Tibial artery (tissue), 4 donors: ENCODE results near the gene LRRC8D.

Source experiments
- DNase-seq, 2 donors: peaks; one replicate each; pipeline ENCODE4 v3.0.0-alpha.2; 2019
- H3K27ac ChIP-seq, 2 donors: fragments of 200-600 bp; sonication (generic) in 1 of 2; 1 replicate in 1 of 2; 2 replicates in 1 of 2; pipeline ENCODE4 v1.5.1; 2018 to 2019; ENCODE audit warnings: mild to moderate bottlenecking in 1 of 2
- H3K27me3 ChIP-seq, 2 donors: fragments of 200-600 bp; sonication (generic) in 1 of 2; one replicate each; pipeline versions ENCODE4 v1.5.1 to v1.6.0; 2016 to 2019
- H3K36me3 ChIP-seq, 3 donors: fragments of 200-600 bp; sonication (generic) in 2 of 3; one replicate each; pipeline ENCODE4 v1.5.1; 2016 to 2019; ENCODE audit warnings: mild to moderate bottlenecking in 2 of 3
- H3K4me1 ChIP-seq, 4 donors: fragments of 200-600 bp; sonication (generic) in 2 of 4; 1 replicate in 3 of 4; 2 replicates in 1 of 4; pipeline ENCODE4 v1.5.1; 2016 to 2019
- H3K4me3 ChIP-seq, 2 donors: fragments of 200-600 bp; sonication (generic) in 1 of 2; 1 replicate in 1 of 2; 2 replicates in 1 of 2; pipeline ENCODE4 v1.5.1; 2018 to 2019; ENCODE audit warnings: mild to moderate bottlenecking in 2 of 2
- H3K9me3 ChIP-seq, 3 donors: fragments of 200-600 bp; sonication (generic) in 1 of 3; one replicate each; pipeline ENCODE4 v1.5.1; 2016 to 2019
- intact Hi-C: fragments of 100-400 bp; cut with DNase I; formaldehyde crosslinking; loops from one replicate; pipeline ENCODE4 v1.15.0; 2023; ENCODE audit warnings: low total_unique reads
- TF ChIP-seq, protein P1 (sequence below), 2 experiments: fragments of 200-600 bp in 1 of 2; fragments of 450-650 bp in 1 of 2; IDR thresholded peaks; one replicate each; pipeline ENCODE4 v1.5.1; 2017 to 2019; ENCODE audit warnings: antibody characterized with exemption in 2 of 2, mild to moderate bottlenecking in 1 of 2, moderate library complexity in 1 of 2

The LRRC8D gene

DNA sequence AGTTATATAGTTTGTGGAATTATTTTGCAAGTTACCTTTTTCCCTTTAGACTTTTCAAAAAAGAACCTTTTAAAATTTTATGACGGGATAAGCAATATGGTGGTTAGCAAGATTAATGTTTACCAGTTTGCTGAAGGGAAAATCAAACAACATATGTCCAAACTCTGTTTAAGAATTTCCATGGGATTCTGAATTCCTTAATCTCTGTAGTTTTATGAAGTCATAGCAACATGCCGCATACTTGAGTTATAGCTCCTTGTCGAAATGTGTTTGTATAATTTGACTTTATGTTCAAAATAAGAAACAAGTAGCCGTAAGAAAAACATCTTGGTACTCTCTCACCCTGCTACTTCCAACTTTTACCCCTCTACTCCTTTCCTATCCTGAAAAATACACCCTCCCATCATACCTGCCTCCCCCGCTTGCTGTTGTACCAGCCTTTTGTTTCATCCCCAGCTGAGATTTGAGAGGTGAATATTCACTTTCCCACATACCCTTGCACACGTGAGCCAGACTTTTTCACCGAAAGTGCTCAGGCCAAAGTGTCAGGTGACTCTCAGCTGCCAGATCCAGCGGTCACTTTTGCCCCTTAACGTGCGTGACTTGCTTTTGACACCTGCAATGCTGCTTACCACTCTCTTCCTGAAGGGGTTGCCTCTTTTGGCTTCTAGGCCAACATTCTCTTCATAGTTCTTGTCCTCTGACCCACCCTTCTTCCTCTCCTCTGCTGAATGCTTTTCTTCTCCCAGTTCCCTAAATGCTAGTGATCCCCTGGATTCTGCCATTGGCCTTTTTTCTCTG lies 90.6 kb downstream of the LRRC8D start:
- H3K36me3 ChIP-seq: no peaks in the 10 kb centered on the region
- no peak overlapping the region for H3K27ac ChIP-seq
- H3K4me1 ChIP-seq: peaks cover 0 to 8% (median 2%) of the 10 kb centered on the region in 4 donors
- H3K27me3 ChIP-seq: no peaks in the 10 kb centered on the region
- H3K9me3 ChIP-seq: no peaks in the 10 kb centered on the region
- TF ChIP-seq, protein P1, sequence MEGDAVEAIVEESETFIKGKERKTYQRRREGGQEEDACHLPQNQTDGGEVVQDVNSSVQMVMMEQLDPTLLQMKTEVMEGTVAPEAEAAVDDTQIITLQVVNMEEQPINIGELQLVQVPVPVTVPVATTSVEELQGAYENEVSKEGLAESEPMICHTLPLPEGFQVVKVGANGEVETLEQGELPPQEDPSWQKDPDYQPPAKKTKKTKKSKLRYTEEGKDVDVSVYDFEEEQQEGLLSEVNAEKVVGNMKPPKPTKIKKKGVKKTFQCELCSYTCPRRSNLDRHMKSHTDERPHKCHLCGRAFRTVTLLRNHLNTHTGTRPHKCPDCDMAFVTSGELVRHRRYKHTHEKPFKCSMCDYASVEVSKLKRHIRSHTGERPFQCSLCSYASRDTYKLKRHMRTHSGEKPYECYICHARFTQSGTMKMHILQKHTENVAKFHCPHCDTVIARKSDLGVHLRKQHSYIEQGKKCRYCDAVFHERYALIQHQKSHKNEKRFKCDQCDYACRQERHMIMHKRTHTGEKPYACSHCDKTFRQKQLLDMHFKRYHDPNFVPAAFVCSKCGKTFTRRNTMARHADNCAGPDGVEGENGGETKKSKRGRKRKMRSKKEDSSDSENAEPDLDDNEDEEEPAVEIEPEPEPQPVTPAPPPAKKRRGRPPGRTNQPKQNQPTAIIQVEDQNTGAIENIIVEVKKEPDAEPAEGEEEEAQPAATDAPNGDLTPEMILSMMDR (IDR thresholded peaks at IDR 0.05): no peak
- no peak for DNase-seq
- no peak overlapping the region for H3K4me3 ChIP-seq
- intact Hi-C loops: no loop called here

DNA sequence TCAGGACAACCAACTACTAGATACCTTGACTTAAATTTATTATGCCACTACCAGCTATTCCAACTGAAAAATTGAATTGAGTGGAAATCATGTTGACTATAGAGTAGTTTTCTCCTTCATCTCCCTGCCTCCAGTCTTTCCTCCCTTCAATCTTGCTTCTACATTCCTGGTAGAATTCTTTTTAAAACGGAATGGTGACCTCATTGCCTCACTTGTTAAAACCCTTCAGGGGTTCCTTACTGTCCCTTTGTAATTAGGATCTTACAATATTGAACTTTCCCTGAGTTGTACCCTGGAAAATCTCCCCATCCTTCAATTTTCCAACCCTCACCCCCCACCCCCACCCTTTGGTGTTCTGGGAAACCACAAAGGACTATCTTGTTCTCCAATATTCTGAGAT lies 91.2 kb downstream of the LRRC8D start:
- no peak overlapping the region for H3K27ac ChIP-seq
- intact Hi-C loops: no loop called here

DNA sequence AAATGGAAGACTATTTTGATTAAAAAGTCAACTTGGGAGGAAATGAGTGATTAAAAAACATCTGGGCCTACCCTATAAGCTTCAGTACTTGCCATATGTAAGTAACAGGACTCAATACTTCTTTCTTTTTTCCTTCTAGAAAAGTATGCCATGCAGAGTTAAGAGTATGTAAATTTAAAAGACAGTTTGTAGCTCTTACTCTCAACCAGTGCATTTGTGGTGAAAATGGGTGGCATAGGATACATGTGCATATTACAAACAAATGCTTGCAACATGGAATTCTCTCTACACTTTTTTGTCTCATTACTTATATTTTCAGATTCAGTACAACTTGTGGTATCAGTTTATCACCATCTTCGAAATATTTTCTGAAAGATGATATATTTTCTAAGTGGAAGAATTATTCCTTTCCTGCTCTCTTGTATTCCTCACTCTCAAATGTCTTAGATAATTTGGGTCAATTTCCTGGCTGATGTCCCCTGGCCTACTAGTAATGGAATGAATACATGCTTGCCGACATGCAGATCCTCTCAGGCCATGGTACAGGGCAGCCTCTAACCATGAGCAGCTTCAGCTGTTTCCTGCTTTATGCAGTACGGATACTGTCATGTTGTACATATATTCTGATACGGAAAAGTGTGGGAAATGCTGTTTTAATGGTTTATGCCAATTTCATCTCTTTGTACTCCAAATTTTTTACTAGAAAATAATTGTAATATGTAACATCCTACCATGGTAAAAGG lies 92.7 kb downstream of the LRRC8D start:
- intact Hi-C loops: no loop called here
- no peak overlapping the region for H3K4me3 ChIP-seq
- no peaks in the 10 kb centered on the region for H3K4me1 ChIP-seq
- H3K27me3 ChIP-seq: no peaks in the 10 kb centered on the region
- H3K36me3 ChIP-seq: no peaks in the 10 kb centered on the region
- no peaks in the 10 kb centered on the region for H3K9me3 ChIP-seq
- no peak overlapping the region for H3K27ac ChIP-seq
- no peak for DNase-seq
- TF ChIP-seq, protein P1 (IDR thresholded peaks at IDR 0.05): no peak

More for the DNA sequence above, 91.2 kb downstream of the LRRC8D start:
- TF ChIP-seq, protein P1 (IDR thresholded peaks at IDR 0.05): no peak
- Histone ChIP-seq H3K9me3 (no peaks in the 10 kb centered on the region), H3K4me3 (no peak overlapping the region), H3K4me1 (peaks cover 0 to 1% (median 0%) of the 10 kb centered on the region in 4 donors), H3K36me3 (no peaks in the 10 kb centered on the region), H3K27me3 (no peaks in the 10 kb centered on the region)
- DNase-seq: no peak

DNA sequence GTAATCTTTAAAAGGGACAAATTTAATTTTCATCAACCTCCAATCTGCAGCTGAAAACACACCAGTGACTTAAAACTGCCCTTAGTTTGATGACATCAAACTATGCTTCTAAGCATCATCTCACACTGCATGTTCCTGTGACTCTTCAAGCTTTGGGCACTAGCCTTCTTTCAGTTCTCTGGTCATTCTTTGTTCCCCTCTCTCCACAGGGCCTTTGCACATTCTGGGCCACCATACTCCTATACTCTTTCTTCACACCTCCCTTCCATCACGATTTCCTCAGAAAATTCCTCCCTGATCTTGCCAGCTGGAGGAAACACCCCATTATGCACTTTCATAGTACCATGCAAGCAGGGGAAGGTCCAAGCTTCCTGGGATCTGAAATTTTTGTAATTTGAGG lies 96.5 kb downstream of the LRRC8D start:
- TF ChIP-seq, protein P1 (IDR thresholded peaks at IDR 0.05): no peak
- no peaks in the 10 kb centered on the region for H3K36me3 ChIP-seq
- intact Hi-C loops: no loop called here
- H3K4me1 ChIP-seq: no peaks in the 10 kb centered on the region
- no peak overlapping the region for H3K27ac ChIP-seq
- no peak for DNase-seq
- no peaks in the 10 kb centered on the region for H3K9me3 ChIP-seq
- H3K27me3 ChIP-seq: no peaks in the 10 kb centered on the region
- no peak overlapping the region for H3K4me3 ChIP-seq

DNA sequence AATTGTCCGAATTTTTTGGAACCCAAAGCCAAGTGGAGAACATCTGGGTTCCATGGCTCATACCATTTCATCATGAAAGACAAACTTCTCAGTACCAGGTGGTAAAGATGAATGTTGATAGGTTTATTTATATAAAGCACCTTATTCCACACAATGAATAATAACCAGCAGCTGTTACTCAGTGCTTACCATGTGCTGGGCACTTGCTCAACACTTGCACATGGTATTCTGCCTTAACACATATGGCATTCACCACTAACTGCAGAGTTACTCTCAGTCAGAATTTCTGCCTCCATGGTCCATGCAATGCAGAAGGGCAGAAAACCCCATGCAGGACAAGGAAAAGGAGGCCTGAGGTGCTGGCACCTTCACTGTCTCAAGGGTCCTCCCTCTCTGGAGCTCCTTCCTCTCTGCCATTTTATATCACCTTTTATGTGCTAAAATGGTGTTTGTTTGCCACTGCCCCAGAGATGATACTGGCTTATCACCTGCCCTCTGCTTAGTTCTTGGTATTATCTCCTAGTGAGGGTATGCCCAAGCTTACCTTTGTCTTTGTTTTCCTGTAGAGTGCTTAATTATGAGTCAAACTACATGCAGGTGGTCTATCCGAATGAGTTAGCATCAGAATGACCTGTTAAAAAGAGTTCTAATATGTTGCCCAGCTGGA lies 97.4 kb downstream of the LRRC8D start:
- no peak overlapping the region for H3K4me3 ChIP-seq
- H3K27ac ChIP-seq: no peak overlapping the region
- no peaks in the 10 kb centered on the region for H3K36me3 ChIP-seq
- peaks cover 0 to under 1% (median 0%) of the 10 kb centered on the region in 3 donors for H3K9me3 ChIP-seq
- no peaks in the 10 kb centered on the region for H3K4me1 ChIP-seq
- intact Hi-C loops: no loop called here
- DNase-seq: no peak
- no peaks in the 10 kb centered on the region for H3K27me3 ChIP-seq
- TF ChIP-seq, protein P1 (IDR thresholded peaks at IDR 0.05): no peak
